GM04503 (cell line): Measurements from ENCODE around the gene LYPLA2.
"Not testable (repeated sequence)": the region's sequence is repeated elsewhere in the genome, so short reads cannot be mapped to it uniquely, and the experiment has no call there.

Experiments
- DNase-seq: peaks from one replicate; pipeline ENCODE4 v3.0.0-alpha.2; 2012; ENCODE audit warnings: low read depth

The LYPLA2 gene

DNA sequence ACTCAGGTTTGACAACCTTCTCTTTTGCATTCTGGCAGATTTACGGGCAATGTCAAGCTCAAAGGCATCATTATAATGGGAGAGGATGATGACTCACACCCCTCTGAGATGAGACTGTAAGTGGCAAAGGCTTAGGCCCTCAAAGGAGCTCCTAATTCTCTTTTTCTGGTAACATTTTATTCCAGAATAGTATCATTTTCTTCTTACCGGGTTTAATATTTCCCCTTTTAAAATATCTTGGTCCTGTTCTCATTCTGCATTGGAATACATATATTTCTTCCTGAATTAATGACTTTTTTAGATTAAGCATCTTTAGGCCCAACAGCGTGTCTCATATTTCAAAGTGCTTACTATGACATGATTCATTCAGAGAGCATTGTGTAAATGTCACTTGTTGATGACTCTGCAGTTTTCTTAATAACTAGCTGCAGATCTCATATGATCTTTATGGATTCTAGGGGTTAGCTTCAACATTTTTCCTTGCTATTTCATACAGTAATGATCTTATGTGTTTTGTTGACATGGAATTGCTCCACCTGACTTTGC, 11.0 kb upstream of the LYPLA2 start:
- DNase-seq = no peak

DNA sequence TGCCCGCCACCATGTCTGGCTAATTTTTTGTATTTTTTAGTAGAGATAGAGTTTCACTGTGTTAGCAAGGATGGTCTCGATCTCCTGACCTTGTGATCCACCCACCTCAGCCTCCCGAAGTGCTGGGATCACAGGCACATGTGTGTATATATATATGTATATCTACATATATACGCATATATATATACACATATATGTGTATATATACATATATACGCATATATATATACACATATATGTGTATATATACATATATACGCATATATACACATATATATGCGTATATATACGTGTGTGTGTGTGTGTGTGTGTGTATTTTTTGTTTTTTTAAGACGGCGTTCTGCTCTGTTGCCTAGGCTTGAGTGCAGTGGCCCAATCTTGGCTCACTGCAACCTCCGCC, 7.8 kb upstream of the LYPLA2 start:
- DNase-seq = not testable (repeated sequence)

DNA sequence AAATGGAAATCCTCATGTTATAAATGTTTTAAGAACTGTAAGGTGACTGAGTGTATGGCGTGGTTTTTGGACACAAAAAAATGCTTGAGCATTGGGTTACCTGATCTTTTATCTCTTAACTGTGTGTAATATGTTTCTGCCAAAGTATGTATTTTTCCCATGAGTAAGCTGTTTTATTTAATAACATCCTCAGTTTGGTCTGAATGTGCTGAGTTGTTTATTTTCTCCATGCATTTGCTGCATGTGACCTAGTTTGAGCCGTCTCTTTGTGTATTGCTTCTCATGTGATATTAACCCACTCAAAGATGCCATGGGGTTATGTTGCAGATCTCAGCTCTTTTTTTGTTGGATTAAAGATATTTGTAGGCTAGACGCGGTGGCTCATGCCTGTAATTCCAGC, 6.1 kb upstream of the LYPLA2 start:
- DNase-seq = no peak

DNA sequence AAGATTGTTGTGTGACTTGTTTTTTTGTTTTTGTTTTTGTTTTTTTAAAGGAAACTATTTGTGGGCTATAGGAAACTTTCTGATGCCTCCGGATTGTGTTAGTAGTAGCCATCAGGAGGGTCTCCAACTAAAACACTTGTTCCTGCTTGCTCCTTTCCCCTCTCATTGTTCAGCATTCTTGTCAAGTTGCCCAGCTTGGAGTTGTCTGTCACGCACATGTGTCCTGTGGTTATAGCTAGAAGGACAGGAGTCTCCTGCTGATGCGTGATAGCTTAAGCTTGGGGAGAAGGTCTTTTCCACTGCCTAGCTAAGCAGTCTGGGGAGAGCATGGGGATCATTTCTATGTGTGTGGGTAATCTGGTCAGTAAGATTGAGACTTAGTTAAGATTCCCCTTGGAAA, 3.2 kb upstream of the LYPLA2 start:
- DNase-seq = no peak

DNA sequence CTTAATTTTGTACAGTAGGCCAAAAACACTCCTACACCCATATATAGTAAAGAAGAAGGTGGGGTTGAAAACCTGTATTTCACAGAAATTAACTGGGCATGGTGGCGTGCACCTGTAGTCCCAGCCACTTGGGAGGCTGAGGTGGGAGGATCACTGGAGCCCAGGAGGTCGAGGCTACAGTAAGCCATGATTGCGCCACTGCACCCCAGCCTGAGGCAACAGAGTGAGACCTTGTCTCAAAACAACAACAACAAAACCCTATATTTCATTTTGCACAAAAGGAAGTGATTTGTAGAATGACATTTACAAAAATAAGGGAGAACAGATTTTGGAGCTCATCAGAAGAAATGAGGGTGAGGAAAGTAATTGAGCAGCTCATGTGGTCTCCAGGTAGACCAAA, 2.2 kb upstream of the LYPLA2 start:
- DNase-seq = no peak

DNA sequence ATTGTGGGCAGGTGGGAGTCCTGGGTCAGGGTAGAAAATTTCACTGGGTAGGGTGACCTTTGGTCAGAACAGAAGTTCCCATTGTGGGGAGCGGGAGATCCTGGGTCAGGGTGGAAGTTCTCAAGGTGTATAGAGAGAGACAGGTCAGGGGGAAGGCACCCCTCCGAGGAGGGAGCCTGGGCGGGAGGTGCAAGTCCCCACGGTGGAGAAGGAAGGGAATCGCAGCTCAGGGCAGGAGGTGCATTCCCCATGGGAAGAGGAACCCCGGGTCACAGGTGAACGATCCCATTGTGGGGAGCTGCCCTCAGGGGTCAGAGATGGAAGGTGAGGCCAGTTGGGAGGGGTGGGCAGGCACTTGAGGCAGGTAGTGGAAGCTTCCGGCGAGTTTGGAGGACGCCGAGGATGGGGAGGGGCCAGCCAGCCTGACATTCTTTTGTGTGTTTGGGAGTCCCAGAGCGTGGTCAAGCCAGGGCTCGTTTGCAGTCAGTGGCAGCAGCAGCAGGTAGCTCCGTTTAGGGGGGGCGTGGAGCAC, 637 bp downstream of the LYPLA2 start:
- DNase-seq = no peak

DNA sequence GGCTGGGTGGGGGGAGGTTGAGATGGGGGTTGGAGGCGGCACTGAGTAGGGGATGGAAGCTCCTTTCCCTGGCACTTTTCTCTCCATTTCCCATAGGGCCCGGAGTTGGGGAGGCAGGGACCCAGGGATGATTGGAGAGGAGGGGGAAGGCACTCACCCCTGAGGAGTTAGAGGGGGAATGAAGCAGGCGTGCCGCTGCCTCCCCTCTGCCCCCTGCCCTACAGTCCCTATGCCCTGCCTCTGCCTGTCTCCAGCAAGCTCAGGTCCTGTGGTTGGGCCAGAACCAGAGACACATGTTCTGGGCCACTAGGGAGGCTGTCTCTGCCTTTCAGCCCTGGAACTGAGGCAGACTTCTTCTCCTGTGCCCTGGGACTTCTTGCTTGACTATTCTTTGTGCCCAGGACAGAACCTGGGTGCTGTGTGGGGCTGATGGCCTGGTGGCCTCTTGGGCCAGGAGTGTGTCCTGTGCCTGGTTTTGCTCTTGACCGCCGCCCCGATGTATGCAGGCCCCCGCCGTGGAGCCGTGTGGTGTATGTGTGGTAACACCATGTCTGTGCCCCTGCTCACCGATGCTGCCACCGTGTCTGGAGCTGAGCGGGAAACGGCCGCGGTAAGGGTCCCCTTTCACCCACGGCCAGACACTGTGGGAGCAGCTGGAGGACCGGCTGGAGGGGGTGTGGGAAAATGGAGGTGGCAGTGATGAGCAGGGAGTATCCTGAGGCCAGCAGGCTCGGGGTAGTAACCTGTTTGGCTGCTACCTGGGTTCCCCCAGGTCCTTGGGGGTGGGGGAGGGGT, 1.4 kb downstream of the LYPLA2 start:
- DNase-seq = no peak

DNA sequence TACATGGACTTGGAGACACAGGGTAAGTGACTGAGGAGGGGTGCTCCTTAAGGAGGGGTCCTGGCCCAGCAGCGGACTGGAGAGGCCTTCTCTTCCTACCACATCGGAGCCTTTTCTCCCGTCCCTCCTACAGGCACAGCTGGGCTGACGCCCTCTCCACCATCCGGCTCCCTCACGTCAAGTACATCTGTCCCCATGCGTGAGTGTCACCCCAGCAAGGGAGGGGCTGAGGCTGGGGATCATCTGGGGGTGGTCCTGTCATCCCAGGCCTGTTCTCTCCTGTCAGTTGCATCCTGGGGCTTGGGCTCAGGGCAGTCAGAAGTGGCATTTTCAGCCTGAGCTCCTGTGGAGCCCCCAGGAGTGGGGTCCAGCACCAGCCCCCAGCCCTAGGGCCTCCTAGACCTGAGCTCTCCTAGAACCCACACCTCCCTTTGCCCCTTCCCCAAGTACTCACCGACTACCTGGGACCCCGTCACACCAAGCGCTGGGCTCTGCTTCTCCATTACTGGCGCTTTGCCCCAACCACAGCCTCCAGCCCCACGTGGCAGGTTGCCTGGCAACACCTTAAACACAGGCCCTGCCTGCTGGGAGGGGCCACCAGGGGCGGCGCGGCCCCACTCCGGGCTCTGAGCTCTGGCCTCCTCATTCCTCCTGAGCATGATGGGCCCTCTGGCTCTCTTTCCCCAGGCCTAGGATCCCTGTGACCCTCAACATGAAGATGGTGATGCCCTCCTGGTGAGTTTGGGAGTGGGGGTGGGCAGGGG, 2.3 kb downstream of the LYPLA2 start:
- DNase-seq = no peak

DNA sequence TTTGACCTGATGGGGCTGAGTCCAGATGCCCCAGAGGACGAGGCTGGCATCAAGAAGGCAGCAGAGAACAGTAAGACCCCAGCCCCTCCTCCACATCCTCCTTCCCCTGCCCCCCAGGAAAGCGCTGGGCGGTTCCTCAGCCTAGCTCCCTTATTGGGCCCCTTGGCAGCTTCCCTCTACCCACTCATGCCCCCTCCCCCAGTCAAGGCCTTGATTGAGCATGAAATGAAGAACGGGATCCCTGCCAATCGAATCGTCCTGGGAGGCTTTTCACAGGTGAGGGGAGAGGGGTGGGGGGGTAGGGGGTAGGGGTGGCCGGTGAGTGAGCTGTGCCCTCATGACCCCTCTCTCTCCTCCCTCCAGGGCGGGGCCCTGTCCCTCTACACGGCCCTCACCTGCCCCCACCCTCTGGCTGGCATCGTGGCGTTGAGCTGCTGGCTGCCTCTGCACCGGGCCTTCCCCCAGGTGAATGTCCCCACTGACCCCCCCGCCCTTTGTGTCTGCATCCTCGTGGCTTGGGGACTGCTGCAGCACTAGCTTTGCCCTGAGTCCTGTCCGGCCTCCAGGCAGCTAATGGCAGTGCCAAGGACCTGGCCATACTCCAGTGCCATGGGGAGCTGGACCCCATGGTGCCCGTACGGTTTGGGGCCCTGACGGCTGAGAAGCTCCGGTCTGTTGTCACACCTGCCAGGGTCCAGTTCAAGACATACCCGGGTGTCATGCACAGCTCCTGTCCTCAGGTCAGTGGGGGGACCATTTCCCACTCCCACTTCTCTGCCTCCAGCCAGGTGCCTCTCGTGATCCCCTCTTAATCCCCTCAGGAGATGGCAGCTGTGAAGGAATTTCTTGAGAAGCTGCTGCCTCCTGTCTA, 3.2 kb downstream of the LYPLA2 start:
- no peak for DNase-seq

DNA sequence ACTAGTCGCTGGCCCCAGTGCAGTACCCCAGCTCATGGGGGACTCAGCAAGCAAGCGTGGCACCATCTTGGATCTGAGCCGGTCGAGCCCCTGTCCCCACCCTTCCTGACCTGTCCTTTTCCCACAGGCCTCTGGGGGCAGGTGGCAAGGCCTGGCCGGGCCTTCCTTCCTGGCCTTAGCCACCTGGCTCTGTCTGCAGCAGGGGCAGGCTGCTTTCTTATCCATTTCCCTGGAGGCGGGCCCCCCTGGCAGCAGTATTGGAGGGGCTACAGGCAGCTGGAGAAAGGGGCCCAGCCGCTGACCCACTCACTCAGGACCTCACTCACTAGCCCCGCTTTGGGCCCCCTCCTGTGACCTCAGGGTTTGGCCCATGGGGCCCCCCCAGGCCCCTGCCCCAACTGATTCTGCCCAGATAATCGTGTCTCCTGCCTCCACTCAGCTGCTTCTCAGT, 3.8 kb downstream of the LYPLA2 start:
- not testable (repeated sequence) for DNase-seq

DNA sequence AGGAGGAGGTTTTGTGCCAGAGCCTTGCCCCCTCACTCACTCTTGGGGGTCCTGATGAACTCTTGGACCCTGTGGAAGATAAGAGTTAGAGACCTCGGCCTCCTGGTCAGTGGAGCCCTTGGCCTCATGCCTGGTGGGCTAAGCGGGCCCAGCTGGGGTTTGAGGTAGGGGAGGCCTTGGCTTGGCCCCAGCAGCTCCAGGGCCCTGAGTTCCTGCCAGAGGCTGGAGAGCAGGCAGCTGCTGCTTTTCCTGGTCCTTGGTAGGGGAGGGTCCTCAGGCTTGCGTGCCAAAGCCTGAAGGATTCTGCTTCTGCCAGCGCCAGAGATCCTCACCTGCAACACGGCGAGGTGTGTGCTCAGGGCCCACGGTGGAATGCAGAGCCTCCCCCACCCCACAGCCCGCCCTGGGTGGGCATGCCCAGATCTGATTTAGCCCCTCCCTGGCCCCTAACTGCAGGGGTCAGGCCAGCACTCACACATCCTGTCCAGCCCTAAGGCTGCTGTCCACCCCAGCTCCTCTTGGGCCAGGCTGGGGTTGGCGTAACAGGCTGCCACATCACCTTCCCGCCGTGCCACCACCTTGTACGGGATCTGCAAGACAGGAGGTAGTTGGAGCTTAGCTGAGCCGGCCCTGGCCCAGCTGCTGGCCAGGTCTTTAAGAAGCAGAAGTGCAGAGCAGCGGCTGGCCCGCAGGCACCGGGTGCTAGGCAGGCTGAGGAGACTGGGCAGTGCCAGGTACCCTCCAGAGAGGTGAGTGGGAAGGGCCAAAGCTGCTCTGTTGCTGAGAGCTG, 4.9 kb downstream of the LYPLA2 start:
- DNase-seq = no peak

DNA sequence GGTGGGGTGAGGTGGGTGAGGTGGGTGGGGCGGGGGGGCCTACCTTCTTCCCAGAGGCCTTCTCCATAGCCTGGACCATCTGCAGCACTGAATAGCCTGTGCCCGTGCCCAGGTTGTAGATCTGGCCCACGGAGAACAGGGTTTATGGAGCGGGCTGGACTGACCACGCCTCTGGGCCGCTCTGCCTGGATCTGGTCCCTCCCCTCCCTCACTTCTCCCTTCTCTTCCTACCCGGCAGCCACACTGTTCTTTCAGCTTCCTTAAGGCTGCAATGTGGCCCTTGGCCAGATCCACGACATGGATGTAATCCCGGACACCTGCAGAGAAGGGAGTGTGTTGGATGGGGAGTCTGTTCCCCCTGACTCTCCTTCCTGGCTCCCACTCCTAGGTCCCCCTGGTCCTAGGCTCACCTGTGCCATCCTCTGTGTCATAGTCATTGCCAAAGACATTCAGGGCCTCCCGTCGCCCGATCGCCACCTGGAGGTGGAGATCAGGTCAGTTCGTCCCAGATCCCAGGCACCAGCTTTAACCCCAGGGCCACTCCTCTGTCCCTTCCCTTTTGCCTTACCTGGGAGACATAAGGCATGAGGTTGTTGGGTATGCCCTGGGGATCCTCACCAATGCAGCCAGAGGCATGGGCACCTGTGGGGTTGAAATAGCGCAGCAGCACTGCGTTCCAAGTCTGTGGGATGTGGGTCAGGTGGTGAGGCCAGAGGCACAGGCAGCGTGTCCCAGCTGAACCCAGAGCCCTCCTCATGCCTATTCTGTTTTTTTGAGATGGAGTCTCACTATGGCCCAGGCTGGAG, 5.7 kb downstream of the LYPLA2 start:
- DNase-seq = no peak

DNA sequence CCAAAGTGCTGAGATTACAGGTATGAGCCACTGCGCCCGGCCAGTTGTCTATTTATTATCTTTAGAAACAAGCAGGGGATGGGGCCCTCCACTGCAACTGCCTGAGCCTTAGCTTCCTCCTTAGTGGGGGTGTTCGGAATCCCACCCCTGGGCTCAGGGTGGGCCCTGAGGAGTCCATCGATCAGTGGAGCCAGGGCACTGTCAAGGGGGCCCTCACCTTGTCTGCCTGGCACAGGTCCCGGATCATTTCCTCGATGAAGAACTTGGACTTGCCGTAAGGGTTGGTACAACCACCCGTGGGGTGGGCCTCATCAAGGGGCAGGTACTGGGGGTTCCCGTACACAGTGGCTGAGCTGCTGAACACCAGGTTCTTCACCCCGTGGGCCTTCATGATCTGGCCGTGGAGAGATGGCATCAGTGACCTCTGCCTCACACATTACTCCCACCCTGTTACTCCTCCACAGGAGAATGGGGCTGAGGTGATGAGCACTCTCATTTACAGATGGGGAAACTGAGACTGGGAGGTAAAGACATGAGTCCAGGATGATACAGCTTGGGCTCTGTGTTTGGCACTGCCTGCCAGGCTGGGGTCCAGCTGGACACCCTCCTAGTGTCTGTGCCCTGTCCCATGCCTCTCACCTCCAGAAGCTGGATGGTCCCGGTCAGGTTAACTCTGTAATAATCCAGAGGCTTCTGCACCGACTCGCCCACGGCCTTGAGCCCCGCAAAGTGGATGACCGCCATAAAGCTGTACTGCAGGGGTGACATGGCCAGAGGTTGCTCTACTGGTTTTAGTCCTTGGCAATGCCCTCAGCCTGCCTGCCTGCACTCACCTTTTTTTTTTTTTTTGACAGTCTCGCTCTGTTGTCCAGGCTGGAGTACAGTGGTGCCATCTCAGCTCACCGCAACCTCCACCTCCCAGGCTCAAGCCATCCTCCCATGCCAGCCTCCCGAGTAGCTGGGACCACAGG, 6.8 kb downstream of the LYPLA2 start:
- DNase-seq = no peak

DNA sequence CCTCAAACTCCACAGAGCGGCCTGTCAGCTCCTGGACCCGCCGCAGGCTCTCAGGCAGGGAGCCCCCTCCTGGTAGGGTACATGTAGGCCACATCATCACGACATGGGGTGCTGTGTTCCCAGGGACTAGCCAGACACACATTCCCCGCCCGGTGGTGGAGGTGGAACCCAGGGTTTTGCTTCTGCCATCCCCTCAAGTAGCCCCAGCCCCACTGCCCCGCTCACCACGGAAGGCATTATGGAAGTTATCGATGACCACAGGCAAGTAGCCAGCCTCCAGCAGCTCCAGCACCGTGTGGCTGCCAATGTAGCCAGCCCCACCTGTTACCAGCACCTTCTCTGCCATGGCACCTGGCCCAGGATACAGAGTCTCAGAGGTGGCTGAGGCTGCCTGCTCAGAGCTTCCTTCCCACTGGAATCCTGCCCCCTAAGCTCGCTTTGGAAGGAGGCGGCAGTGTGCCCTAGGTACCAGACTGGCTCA, 7.8 kb downstream of the LYPLA2 start:
- DNase-seq = no peak

DNA sequence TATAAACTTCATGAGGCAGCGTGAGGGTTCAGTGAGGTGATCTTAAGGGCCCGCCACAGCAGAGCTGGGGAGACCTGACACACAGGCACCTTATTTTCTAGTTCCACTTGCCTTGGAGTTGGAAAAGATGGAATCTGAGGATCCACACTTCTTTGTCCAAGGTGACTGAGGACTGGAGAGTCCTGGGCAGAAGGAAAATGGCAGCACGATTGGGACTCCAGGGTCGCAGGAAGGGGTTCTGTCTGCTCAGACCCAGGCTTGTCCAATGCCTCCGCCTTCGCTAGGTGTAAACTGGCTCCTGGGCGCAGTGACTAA, 8.3 kb downstream of the LYPLA2 start:
- DNase-seq = no peak

DNA sequence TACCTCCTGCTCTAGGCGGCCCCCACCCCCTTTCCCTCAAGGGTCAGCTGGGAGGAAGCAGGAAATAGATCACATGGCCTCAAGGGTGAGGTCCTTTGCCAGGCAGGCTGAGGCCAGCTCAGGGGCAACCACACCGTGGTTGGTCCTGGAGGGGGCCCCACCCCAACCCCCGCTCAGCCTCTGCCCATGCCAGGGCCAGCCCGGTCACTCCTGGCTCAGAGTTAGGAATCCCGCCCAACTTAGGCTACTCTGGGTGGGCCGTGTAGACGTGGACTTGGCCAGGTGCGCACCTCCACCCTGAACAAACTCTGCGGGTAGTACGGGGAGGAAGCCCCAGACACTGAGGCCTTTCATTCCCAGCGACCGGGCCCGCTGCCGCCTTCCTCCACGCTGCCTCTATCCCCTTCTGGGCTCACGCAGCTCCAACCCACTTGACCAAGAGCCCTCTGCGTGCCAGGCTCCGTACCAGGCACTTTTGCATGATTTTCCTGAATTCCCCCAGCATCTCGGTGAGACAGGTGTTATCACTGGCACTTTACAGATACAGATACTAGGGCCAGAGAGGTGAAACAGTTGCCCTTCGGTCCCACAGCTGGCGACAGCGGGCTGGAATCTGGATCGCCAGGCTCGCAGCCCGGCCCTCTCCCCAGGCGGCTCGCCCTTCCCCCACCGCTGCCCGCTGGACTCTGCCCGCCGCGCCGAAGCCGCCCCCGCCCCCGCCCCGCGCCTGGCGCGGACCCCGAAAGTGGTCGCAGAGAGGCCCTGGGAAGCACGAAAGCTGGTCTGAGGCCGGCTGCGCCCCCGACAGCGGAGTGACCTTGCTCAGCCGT, 8.8 kb downstream of the LYPLA2 start:
- no peak for DNase-seq

DNA sequence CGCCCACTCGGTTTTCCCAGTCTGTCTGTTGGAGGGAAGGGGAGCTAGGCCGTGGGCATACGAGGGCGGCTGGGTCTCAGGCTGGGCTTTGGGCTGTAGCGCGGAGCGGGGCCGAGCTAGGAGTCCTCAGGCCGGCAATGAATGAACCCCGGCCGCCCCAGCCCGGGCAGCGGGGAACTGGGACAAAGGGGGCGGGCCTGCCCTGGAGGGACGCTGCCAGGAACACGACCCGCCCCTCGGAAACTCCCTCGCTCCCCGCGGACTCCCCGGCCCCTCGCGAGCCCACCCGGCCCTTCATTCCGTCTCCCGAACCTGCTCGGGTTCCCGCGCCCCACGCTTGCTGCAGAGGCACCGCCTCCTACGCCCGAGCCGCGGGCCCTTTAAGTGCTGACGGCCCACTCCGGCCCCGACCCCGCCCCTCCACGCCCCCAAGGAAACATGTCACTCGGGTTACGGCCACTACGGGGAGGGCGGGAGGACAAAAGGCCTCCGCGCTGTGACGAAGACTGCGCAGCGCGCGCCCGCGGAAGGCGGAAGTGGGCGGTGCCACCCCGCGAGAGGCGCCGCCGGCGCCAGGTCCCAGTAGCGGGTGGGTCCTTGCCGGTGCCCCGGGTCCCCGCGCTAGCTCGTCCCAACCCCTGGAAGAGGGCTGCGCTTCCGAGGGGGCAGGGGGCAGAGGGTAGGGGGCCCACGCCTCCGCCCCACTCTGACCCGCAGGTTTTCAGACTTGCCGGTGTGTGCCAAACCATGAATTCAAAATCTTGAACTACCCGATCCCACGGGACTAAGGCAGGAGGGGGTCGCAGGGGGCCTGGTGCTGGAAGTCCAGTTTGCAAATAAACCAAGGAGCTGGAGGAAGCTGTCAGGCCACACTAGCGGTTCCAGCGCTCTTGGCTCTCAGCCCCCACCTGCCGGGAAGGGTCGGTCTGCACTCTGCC, 9.7 kb downstream of the LYPLA2 start, which contains the start of gene GALE:
TSS of gene GALE (minus strand) at position 355 of the 938 bp plus-strand sequence. CDS start 1,747 bp downstream, outside the sequence.
- DNase-seq = peak; percentile 54
